HepG2 (cell line): ENCODE data around the gene IFI30. TPM values are rescaled to one million over a fixed set of nuclear protein-coding genes. Genes with fewer than 3 reads are reported as not detected.

ENCODE experiments used
- ARHGAP35 ChIP-seq: sonication (generic); formaldehyde crosslinking; IDR thresholded peaks from 2 replicates; pipeline ENCODE4 v1.9.0; 2022; ENCODE audit warnings: mild to moderate bottlenecking, inconsistent platforms, moderate library complexity, missing genetic modification reagents, borderline replicate concordance
- ETS1 ChIP-seq: sonication (generic); formaldehyde crosslinking; IDR thresholded peaks from 2 replicates; pipeline ENCODE4 v1.4.0; 2020; ENCODE audit warnings: missing genetic modification reagents
- UBTF ChIP-seq: sonication (generic); formaldehyde crosslinking; IDR thresholded peaks from 2 replicates; pipeline ENCODE4 v1.4.0; 2020; ENCODE audit warnings: mild to moderate bottlenecking, missing genetic modification reagents
- ZNF407 ChIP-seq: sonication (generic); formaldehyde crosslinking; IDR thresholded peaks from one replicate; pipeline ENCODE4 v1.5.1; 2020; ENCODE audit warnings: mild to moderate bottlenecking, missing genetic modification reagents; ENCODE audit errors: not compliant biosample characterization
- ZNF678 ChIP-seq: sonication (generic); formaldehyde crosslinking; IDR thresholded peaks from 2 replicates; pipeline ENCODE4 v1.4.0; 2020; ENCODE audit warnings: mild to moderate bottlenecking, missing genetic modification reagents
- ZZZ3 ChIP-seq: sonication (generic); formaldehyde crosslinking; IDR thresholded peaks from 2 replicates; pipeline ENCODE4 v1.4.0; 2020; ENCODE audit warnings: missing genetic modification reagents, mild to moderate bottlenecking, borderline replicate concordance
- polyA plus RNA-seq, 8 experiments: library from polyadenylated mRNA; depleted of rRNA in 3 of 8; stranded (reverse) in 7 of 8; unstranded in 1 of 8; fragments of >200 nt; fragmentation: Illumina TruSeq in 4 of 8; extraction: Trizol in 4 of 8; gene quantifications; 2 replicates each; pipeline versions ENCODE4 v1.2.1 to v1.2.3, GENCODE V29; 2011 to 2016; ENCODE audit warnings: low read depth in 4 of 8, missing spikeins in 1 of 8, mixed read lengths in 1 of 8; ENCODE audit not compliant: insufficient read depth in 1 of 8
- total RNA-seq, 5 experiments: library from RNA; depleted of rRNA; stranded (reverse); fragments of >200 nt; fragmentation: Illumina TruSeq; extraction: Trizol; gene quantifications; 2 replicates each; pipeline ENCODE4 v1.2.3, GENCODE V29; 2016; ENCODE audit warnings: low read depth in 1 of 5

The IFI30 gene
- total and polyA plus RNA-seq, 2 of the 13 experiments (the other 11 are each of a cell fraction or from before 2014, with no cell fraction given) = 25.0 to 79.4 TPM

- 0 out of 2 replicates have a peak, but pooled peaks have one; percentile 3 for TF ChIP-seq UBTF (CRISPR knock-in tag)
- no peak for TF ChIP-seq ETS1 (CRISPR knock-in tag)
- peak; percentile 24 for TF ChIP-seq ZNF407
- no peak for TF ChIP-seq ARHGAP35 (CRISPR knock-in tag)
- TF ChIP-seq ZZZ3 (CRISPR knock-in tag) = 0 out of 2 replicates have a peak, but pooled peaks have one; percentile 44
- peak; percentile 36; the same call in 1 of the 2 replicates for TF ChIP-seq ZNF678 (CRISPR knock-in tag)
Measured at GRCh38 chr19:18153556-18154134, 20.0 kb upstream of the IFI30 start (continued).
